GM21526 (cell line): ENCODE results near the gene DAB1.
"Not testable (repeated sequence)": the region's sequence is repeated elsewhere in the genome, so short reads cannot be mapped to it uniquely, and the experiment has no call there.

Experiments
- ATAC-seq: cut with Tn5 transposase; IDR thresholded peaks from one replicate; pipeline ENCODE4 v1.9.1; 2021; ENCODE audit warnings: moderate library complexity; ENCODE audit not compliant: unreplicated experiment, low FRiP score

The DAB1 gene

GRCh38 chr1:57235730-57236510, 187.9 kb downstream of the DAB1 start:
- no peak for ATAC-seq

GRCh38 chr1:57234459-57234858, 189.4 kb downstream of the DAB1 start:
- no peak for ATAC-seq

GRCh38 chr1:57232500-57232899, 191.4 kb downstream of the DAB1 start:
- ATAC-seq = no peak

- ATAC-seq = no peak
Measured at GRCh38 chr1:57229998-57230397, 193.9 kb downstream of the DAB1 start.

GRCh38 chr1:57229076-57229475, 194.8 kb downstream of the DAB1 start:
- no peak for ATAC-seq

GRCh38 chr1:57222801-57223200, 201.1 kb downstream of the DAB1 start:
- no peak for ATAC-seq

GRCh38 chr1:57222307-57222706, 201.6 kb downstream of the DAB1 start:
- no peak for ATAC-seq

- ATAC-seq = not testable (repeated sequence)
Measured at GRCh38 chr1:57220905-57221304, 203.0 kb downstream of the DAB1 start.

- no peak for ATAC-seq
Measured at GRCh38 chr1:57218487-57219079, 205.3 kb downstream of the DAB1 start.

- ATAC-seq = no peak
Measured at GRCh38 chr1:57217905-57218304, 206.0 kb downstream of the DAB1 start.

- ATAC-seq = no peak
Measured at GRCh38 chr1:57214951-57215575, 208.8 kb downstream of the DAB1 start.

GRCh38 chr1:57210881-57211280, 213.0 kb downstream of the DAB1 start:
- ATAC-seq = no peak

- ATAC-seq = no peak
Measured at GRCh38 chr1:57209495-57209894, 214.4 kb downstream of the DAB1 start.

- ATAC-seq = no peak
Measured at GRCh38 chr1:57208741-57209302, 215.0 kb downstream of the DAB1 start.

GRCh38 chr1:57206038-57206437, 217.8 kb downstream of the DAB1 start:
- ATAC-seq = no peak

- ATAC-seq = no peak
Measured at GRCh38 chr1:57204942-57205787, 218.7 kb downstream of the DAB1 start.

GRCh38 chr1:57204091-57204490, 219.8 kb downstream of the DAB1 start:
- no peak for ATAC-seq

GRCh38 chr1:57202241-57202640, 221.6 kb downstream of the DAB1 start:
- ATAC-seq = no peak

- no peak for ATAC-seq
Measured at GRCh38 chr1:57198912-57199311, 224.9 kb downstream of the DAB1 start.

- no peak for ATAC-seq
Measured at GRCh38 chr1:57195436-57195941, 228.4 kb downstream of the DAB1 start.
